ENCODE measurements around the gene ZCRB1.

- TF ChIP-seq, protein P1, sequence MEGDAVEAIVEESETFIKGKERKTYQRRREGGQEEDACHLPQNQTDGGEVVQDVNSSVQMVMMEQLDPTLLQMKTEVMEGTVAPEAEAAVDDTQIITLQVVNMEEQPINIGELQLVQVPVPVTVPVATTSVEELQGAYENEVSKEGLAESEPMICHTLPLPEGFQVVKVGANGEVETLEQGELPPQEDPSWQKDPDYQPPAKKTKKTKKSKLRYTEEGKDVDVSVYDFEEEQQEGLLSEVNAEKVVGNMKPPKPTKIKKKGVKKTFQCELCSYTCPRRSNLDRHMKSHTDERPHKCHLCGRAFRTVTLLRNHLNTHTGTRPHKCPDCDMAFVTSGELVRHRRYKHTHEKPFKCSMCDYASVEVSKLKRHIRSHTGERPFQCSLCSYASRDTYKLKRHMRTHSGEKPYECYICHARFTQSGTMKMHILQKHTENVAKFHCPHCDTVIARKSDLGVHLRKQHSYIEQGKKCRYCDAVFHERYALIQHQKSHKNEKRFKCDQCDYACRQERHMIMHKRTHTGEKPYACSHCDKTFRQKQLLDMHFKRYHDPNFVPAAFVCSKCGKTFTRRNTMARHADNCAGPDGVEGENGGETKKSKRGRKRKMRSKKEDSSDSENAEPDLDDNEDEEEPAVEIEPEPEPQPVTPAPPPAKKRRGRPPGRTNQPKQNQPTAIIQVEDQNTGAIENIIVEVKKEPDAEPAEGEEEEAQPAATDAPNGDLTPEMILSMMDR (conservative IDR thresholded peaks at IDR 0.05; ENCODE audit: low read depth, low read length): no peak
- TF ChIP-seq EZH2 (IDR thresholded peaks at IDR 0.05; ENCODE audit: low read length, unreplicated experiment): no peak
- no peak for TF ChIP-seq EZH2phosphoT487 (IDR thresholded peaks at IDR 0.05; ENCODE audit: borderline replicate concordance, low read length)
Measured at GRCh38 chr12:42266579-42267230, 59.2 kb downstream of the ZCRB1 start.
